K562 (cell line): ENCODE results near the gene MAP3K13. TPM values are rescaled to one million over a fixed set of nuclear protein-coding genes. Genes with fewer than 3 reads are reported as not detected.
A peak's percentile ranks its signal among the peaks of the same experiment; 100 is the strongest.

Experiments used
- ATF1 ChIP-seq, 2 experiments: fragments of 450-650 bp in 1 of 2; IDR thresholded peaks; 2 replicates each; pipeline ENCODE4 v1.6.1; 2016; ENCODE audit warnings: missing compliant biosample characterization in 1 of 2, missing genetic modification characterization in 1 of 2
- BCLAF1 ChIP-seq, 2 experiments: fragments of 450-650 bp in 1 of 2; IDR thresholded peaks; 2 replicates each; pipeline ENCODE4 v1.6.1; 2011 to 2017; ENCODE audit warnings: low read depth in 2 of 2, antibody characterized with exemption in 1 of 2, borderline replicate concordance in 1 of 2, low read length in 1 of 2, mild to moderate bottlenecking in 1 of 2, mixed read lengths in 1 of 2; ENCODE audit not compliant: control insufficient read depth in 1 of 2
- CBX2 ChIP-seq: fragments of 200-600 bp; sonication (generic); IDR thresholded peaks from one replicate; pipeline ENCODE4 v1.6.1; 2012; ENCODE audit warnings: mild to moderate bottlenecking, low read length, inconsistent platforms; ENCODE audit not compliant: insufficient read depth, poor library complexity, severe bottlenecking
- FOXA3 ChIP-seq, 2 experiments: fragments of 450-650 bp in 1 of 2; sonication (generic) in 1 of 2; formaldehyde crosslinking; IDR thresholded peaks in 1 of 2; conservative IDR thresholded peaks in 1 of 2; 2 replicates each; pipeline versions ENCODE4 v1.4.0 to v1.8.0; 2020 to 2022; ENCODE audit warnings: mild to moderate bottlenecking in 2 of 2, missing genetic modification reagents in 1 of 2
- KAT7 ChIP-seq: sonication (generic); formaldehyde crosslinking; IDR thresholded peaks from 2 replicates; pipeline ENCODE4 v1.8.0; 2022; ENCODE audit warnings: missing genetic modification reagents, mild to moderate bottlenecking, borderline replicate concordance
- REST ChIP-seq, 2 experiments: fragments of 450-650 bp; formaldehyde crosslinking in 1 of 2; IDR thresholded peaks; 2 replicates each; pipeline versions ENCODE4 v1.4.0 to v1.6.1; 2014 to 2020; ENCODE audit warnings: mild to moderate bottlenecking in 2 of 2, borderline replicate concordance in 1 of 2, low read depth in 1 of 2
- TBL1XR1 ChIP-seq, 2 experiments: IDR thresholded peaks; 2 replicates each; pipeline ENCODE4 v1.6.1; 2012; ENCODE audit warnings: improper control_type of control experiment in 2 of 2, low read length in 2 of 2, mild to moderate bottlenecking in 1 of 2
- ZBED1 ChIP-seq: IDR thresholded peaks from 2 replicates; pipeline ENCODE4 v1.6.1; 2014
- ZBTB12 ChIP-seq: fragments of 250-450 bp; sonication (Bioruptor Pico); IDR thresholded peaks from 2 replicates; pipeline ENCODE4 v1.4.0; 2020
- ZNF408 ChIP-seq: fragments of 250-450 bp; sonication (Bioruptor Pico); IDR thresholded peaks from 2 replicates; pipeline ENCODE4 v1.4.0; 2020; ENCODE audit warnings: low read depth, mild to moderate bottlenecking, moderate library complexity
- polyA plus RNA-seq, 8 experiments: library from polyadenylated mRNA; depleted of rRNA in 4 of 8; stranded (reverse) in 5 of 8; unstranded in 3 of 8; fragments of >200 nt; fragmentation: Nextera tagmentation in 2 of 8; fragmentation: Illumina TruSeq in 1 of 8; extraction: Ambion mirVana in 2 of 8; extraction: Trizol in 1 of 8; gene quantifications; 2 replicates each; pipeline versions ENCODE4 v1.2.1 to v1.2.3, GENCODE V29; 2011 to 2014; ENCODE audit warnings: inconsistent platforms in 1 of 8, missing spikeins in 1 of 8
- total RNA-seq, 7 experiments: library from RNA; depleted of rRNA in 6 of 7; stranded (reverse); fragments of >200 nt in 6 of 7; fragmentation: Illumina TruSeq in 2 of 7; extraction: Trizol in 2 of 7; gene quantifications; 2 replicates each; pipeline versions ENCODE4 v1.2.1 to v1.2.3, GENCODE V29; 2011 to 2021; ENCODE audit warnings: low replicate concordance in 1 of 7

The MAP3K13 gene
- total and polyA plus RNA-seq, 9 of the 15 experiments (the other 6 are each of a cell fraction or from before 2014, with no cell fraction given) = 0.04 to 0.32 (median 0.15) TPM; not detected in 2

GRCh38 chr3:185498503-185499396 is 135.8 kb downstream of the MAP3K13 start, which contains the start of gene TMEM41A (continued):
- TF ChIP-seq REST (IDR thresholded peaks at IDR 0.05; ENCODE audit: borderline replicate concordance) = no peak
- peak; percentile 78 for TF ChIP-seq REST (CRISPR knock-in tag; IDR thresholded peaks at IDR 0.05; ENCODE audit: low read depth)
- peak in 1 of 2 experiments; percentile 78; a peak in 1 of 4 replicates for TF ChIP-seq TBL1XR1 (IDR thresholded peaks at IDR 0.05; ENCODE audit: low read length in 2 of 2)
- TF ChIP-seq ZNF408 (CRISPR knock-in tag) = no peak
- peak in 1 of 2 experiments; percentile 97; a peak in 2 of 4 replicates for TF ChIP-seq BCLAF1 (IDR thresholded peaks at IDR 0.05; ENCODE audit: borderline replicate concordance in 1 of 2, control insufficient read depth in 1 of 2, low read depth in 2 of 2, low read length in 1 of 2)
- no peak for TF ChIP-seq ZBTB12 (CRISPR knock-in tag)
- TF ChIP-seq CBX2 = no peak
- peak; percentile 98 for TF ChIP-seq KAT7
- no peak; a peak in 1 of 4 replicates for TF ChIP-seq FOXA3 (CRISPR knock-in tag; conservative IDR thresholded peaks at IDR 0.05 in 1 of 2, IDR thresholded peaks at IDR 0.05 in 1 of 2)
- no peak for TF ChIP-seq ATF1 (CRISPR knock-in tag; IDR thresholded peaks at IDR 0.05)
- TF ChIP-seq ATF1 (tag; IDR thresholded peaks at IDR 0.05) = peak; percentile 74
- TF ChIP-seq ZBED1 = peak; percentile 85; the same call in 1 of the 2 replicates
